Skeletal muscle tissue (tissue), 4 donors: ENCODE data around the gene TMEM130. TPM values are rescaled to one million over a fixed set of nuclear protein-coding genes. Genes with fewer than 3 reads are reported as not detected.

Experiments used
- H3K27ac ChIP-seq: one replicate; pipeline ENCODE4 v1.7.0; 2013; ENCODE audit warnings: mild to moderate bottlenecking, low read depth, low read length, inconsistent platforms
- H3K27me3 ChIP-seq, 3 donors: one replicate each; pipeline ENCODE4 v1.7.0; 2013; ENCODE audit warnings: low read length in 3 of 3; ENCODE audit not compliant: control insufficient read depth in 3 of 3, insufficient read depth in 3 of 3
- H3K36me3 ChIP-seq, 3 donors: one replicate each; pipeline ENCODE4 v1.7.0; 2013; ENCODE audit warnings: low read length in 3 of 3; ENCODE audit not compliant: control insufficient read depth in 3 of 3, insufficient read depth in 3 of 3
- H3K4me1 ChIP-seq, 3 donors: one replicate each; pipeline ENCODE4 v1.7.0; 2013; ENCODE audit warnings: low read length in 3 of 3, mild to moderate bottlenecking in 3 of 3; ENCODE audit not compliant: control insufficient read depth in 3 of 3, insufficient read depth in 3 of 3
- H3K4me3 ChIP-seq, 3 donors: one replicate each; pipeline ENCODE4 v1.7.0; 2013; ENCODE audit warnings: low read length in 3 of 3
- H3K9ac ChIP-seq, 3 donors: one replicate each; pipeline ENCODE4 v1.7.0; 2013; ENCODE audit warnings: low read length in 3 of 3, mild to moderate bottlenecking in 3 of 3, moderate library complexity in 2 of 3, low read depth in 1 of 3
- H3K9me3 ChIP-seq, 3 donors: one replicate each; pipeline ENCODE4 v1.7.0; 2013; ENCODE audit warnings: low read length in 3 of 3; ENCODE audit not compliant: control insufficient read depth in 3 of 3
- total RNA-seq: library from RNA; depleted of rRNA; stranded (reverse); fragments of >200 nt; gene quantifications from one replicate; pipeline ENCODE4 v1.2.3, GENCODE V29; 2014
- donor health status: Osteomylitis.

Gene TMEM130
- total RNA-seq, 1 donor from 2014 or later, result 0.52 TPM

DNA sequence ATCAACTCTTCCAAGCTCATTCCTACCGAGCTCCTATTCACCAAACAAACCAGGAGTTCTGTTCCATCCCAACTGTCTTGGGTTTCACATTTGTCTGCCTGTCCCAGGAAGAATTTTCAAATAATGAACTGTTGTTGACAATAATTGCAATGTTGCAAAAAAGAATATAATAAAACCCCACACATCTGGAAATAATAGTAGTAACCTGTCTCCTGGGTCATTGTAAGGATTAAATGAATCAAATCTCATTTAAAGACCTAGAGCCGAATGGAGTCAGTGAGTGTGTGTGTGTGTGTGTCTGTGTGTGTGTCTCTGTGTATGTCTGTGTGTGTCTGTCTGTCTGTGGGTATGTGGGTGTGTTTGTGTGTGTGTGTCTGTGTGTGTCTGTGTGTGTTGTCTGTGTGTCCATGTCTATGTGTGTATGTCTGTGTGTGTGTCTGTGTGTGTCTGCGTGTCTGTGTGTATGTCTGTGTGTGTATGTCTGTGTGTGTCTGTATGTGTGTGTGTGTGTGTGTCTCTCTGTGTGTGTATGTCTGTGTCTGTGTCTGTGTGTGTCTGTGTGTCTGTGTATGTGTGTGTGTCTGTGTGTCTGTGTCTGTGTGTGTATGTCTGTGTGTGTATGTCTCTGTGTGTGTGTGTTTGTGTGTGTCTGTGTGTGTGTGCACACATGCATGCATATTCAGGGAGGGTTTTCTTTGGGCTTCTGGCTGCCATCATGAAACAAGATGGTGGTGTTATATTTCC lies 52.7 kb downstream of the TMEM130 start:
- Histone ChIP-seq H3K4me1 (peaks cover 0 to 6% (median 0%) of the 10 kb centered on the region in 3 donors), H3K27me3 (peaks cover 0 to 6% (median 0%) of the 10 kb centered on the region in 3 donors), H3K9me3 (no peaks in the 10 kb centered on the region), H3K27ac (no peak overlapping the region), H3K4me3 (no peak overlapping the region), H3K9ac (no peak overlapping the region), H3K36me3 (no peaks in the 10 kb centered on the region)

DNA sequence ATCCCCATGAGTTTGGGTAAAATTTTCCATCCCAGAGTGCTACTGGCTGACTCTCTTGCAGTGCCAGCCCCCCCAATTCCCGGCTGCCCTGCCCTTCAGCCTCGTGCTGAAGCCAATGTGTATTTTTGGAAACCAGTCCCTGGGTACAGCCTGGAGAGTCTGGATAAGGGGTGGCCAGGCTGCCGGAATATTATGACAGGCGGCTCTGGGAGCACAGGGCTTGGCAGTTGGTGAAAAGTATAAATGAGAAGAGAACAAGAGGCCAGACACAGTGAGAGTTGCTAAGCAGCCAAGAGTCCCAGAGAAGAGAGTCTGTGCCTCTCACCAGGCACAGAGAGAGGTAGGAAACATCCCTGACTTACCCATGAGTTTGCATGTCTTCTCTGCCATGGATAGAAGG lies 53.6 kb downstream of the TMEM130 start:
- Histone ChIP-seq H3K36me3 (no peaks in the 10 kb centered on the region), H3K27ac (no peak overlapping the region), H3K9me3 (no peaks in the 10 kb centered on the region), H3K9ac (no peak overlapping the region), H3K4me3 (no peak overlapping the region), H3K27me3 (peaks cover 0 to 6% (median 0%) of the 10 kb centered on the region in 3 donors), H3K4me1 (peaks cover 0 to 6% (median 0%) of the 10 kb centered on the region in 3 donors)

- Histone ChIP-seq H3K4me1 (peaks cover 0 to 6% (median 0%) of the 10 kb centered on the region in 3 donors), H3K36me3 (no peaks in the 10 kb centered on the region)
These were observed 54.5 kb downstream of the TMEM130 start for GRCh38 chr7:98815313-98815712.

GRCh38 chr7:98811299-98811698 lies 58.5 kb downstream of the TMEM130 start:
- Histone ChIP-seq H3K27me3 (peaks cover 0 to 14% (median 3%) of the 10 kb centered on the region in 3 donors), H3K36me3 (no peaks in the 10 kb centered on the region), H3K4me1 (peaks cover 0 to 1% (median 0%) of the 10 kb centered on the region in 3 donors), H3K4me3 (no peak overlapping the region), H3K9ac (no peak overlapping the region), H3K9me3 (peaks cover 0 to 6% (median 0%) of the 10 kb centered on the region in 3 donors), H3K27ac (no peak overlapping the region)

More at GRCh38 chr7:98815313-98815712, 54.5 kb downstream of the TMEM130 start:
- Histone ChIP-seq H3K27ac (no peak overlapping the region), H3K9me3 (no peaks in the 10 kb centered on the region), H3K27me3 (peaks cover 0 to 6% (median 0%) of the 10 kb centered on the region in 3 donors), H3K9ac (no peak overlapping the region), H3K4me3 (no peak overlapping the region)

DNA sequence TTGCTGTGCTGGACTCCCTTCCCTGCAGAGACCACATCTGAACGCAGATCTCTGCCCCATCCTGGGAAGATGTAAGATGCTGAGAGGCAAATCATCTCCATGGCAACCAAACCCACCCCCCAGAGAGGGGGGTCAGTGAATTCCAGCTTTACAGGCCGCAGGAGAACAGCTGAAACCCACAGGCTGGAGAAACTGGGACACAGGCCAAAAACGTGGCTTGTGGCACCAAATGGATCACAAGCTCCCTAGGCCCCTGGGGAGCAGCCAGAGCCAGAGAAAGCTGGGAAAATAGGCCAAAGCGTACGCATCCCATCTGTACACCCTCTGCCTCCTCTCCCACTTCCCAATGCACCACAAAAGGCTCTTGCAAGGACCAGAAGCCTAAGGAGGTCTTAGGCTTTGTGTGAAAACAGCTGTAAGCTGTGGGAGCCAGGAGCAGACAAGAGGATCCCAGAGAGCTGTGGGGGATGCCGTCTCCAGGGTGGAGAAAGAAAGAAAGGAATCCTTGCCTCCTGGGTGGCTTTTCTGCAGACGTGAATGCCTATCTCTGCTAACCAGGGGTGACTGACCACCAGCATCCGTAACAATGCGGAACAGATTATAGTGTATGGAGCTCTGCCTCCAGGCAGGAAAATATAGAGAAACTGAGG lies 59.5 kb downstream of the TMEM130 start:
- H3K4me1 ChIP-seq, result no peaks in the 10 kb centered on the region
- no peak overlapping the region for H3K4me3 ChIP-seq
- H3K9me3 ChIP-seq, result peaks cover 0 to 6% (median 0%) of the 10 kb centered on the region in 3 donors
- no peak overlapping the region for H3K9ac ChIP-seq
- H3K36me3 ChIP-seq, result no peaks in the 10 kb centered on the region
- H3K27me3 ChIP-seq, result peaks cover 0 to 14% (median 3%) of the 10 kb centered on the region in 3 donors
- H3K27ac ChIP-seq, result no peak overlapping the region

- no peak overlapping the region for H3K9ac ChIP-seq
- H3K27ac ChIP-seq, result no peak overlapping the region
- no peaks in the 10 kb centered on the region for H3K4me1 ChIP-seq
- H3K36me3 ChIP-seq, result no peaks in the 10 kb centered on the region
- peaks cover 0 to 8% (median 3%) of the 10 kb centered on the region in 3 donors for H3K27me3 ChIP-seq
- peaks cover 0 to 6% (median 0%) of the 10 kb centered on the region in 3 donors for H3K9me3 ChIP-seq
- no peak overlapping the region for H3K4me3 ChIP-seq
These were observed 60.9 kb downstream of the TMEM130 start for GRCh38 chr7:98808751-98809460.

- Histone ChIP-seq H3K9me3 (peaks cover 0 to 6% (median 0%) of the 10 kb centered on the region in 3 donors), H3K27me3 (peaks cover 0 to 18% (median 8%) of the 10 kb centered on the region in 3 donors), H3K4me3 (no peak overlapping the region), H3K36me3 (no peaks in the 10 kb centered on the region), H3K9ac (no peak overlapping the region), H3K4me1 (no peaks in the 10 kb centered on the region), H3K27ac (no peak overlapping the region)
These were observed 62.5 kb downstream of the TMEM130 start for GRCh38 chr7:98807068-98808048.

DNA sequence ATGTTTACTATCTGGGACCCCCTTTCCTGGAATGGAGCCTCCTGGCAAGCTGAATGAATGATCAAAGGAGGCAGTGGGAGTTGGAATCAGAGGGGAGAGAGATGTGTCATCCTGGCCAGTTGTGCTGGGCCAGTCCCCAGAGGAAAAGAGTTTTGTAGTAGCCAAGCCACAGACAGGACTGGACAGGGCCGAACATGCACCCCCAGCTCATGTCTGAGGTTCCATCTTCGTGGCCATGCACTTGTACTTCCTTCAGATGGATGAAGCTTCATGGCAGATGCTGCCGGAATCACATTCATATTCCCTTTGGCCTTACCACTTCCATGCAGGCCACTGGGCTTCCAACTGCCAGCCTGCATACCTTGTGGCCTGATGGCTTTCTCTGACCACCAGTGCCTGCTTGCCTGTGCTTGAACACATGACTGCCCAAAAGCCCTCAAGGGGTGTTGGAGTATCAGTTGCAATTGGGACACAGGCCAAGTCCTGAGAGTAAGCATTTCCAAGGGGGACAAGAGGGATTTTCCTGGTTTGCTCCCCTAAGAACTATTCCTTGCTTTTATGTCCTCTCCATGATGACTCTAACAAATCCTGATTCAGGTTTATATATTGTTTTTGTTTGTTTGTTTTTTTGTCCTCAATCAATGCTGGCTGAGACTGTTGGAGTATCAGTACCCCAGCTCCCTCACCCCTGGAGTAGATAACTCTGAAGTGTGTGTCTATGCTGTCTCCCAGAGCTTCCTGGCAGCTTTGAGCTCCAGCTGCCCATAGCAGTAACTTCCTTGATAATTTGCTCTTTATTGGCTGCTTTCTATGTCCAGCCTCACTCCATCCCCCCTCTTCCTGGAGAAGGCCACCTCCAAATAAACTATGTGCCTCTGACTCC lies 63.6 kb downstream of the TMEM130 start:
- Histone ChIP-seq H3K27me3 (peaks cover 0 to 27% (median 8%) of the 10 kb centered on the region in 3 donors), H3K36me3 (no peaks in the 10 kb centered on the region), H3K9me3 (peaks cover 0 to 6% (median 3%) of the 10 kb centered on the region in 3 donors), H3K4me3 (no peak overlapping the region), H3K9ac (no peak overlapping the region), H3K27ac (no peak overlapping the region), H3K4me1 (no peaks in the 10 kb centered on the region)
